GM21360 (cell line): ENCODE results near the gene PSMA1.
"Not testable (repeated sequence)": the region's sequence is repeated elsewhere in the genome, so short reads cannot be mapped to it uniquely, and the experiment has no call there.

ENCODE experiments used
- ATAC-seq: cut with Tn5 transposase; IDR thresholded peaks from one replicate; pipeline ENCODE4 v1.9.1; 2021; ENCODE audit warnings: mild to moderate bottlenecking, moderate library complexity; ENCODE audit not compliant: unreplicated experiment

Gene PSMA1

GRCh38 chr11:14535166-14535565 lies 15.0 kb upstream of the PSMA1 start:
- ATAC-seq, result not testable (repeated sequence)

GRCh38 chr11:14529951-14530350 lies 9.8 kb upstream of the PSMA1 start:
- no peak for ATAC-seq

GRCh38 chr11:14529321-14529720 lies 9.1 kb upstream of the PSMA1 start:
- ATAC-seq, result no peak

GRCh38 chr11:14522801-14523200 lies 2.6 kb upstream of the PSMA1 start:
- no peak for ATAC-seq

GRCh38 chr11:14522245-14522644 lies 2.1 kb upstream of the PSMA1 start:
- no peak for ATAC-seq

GRCh38 chr11:14520747-14521151 lies 563 bp upstream of the PSMA1 start:
- no peak for ATAC-seq

- peak; percentile 1 for ATAC-seq
These were observed 629 bp downstream of the PSMA1 start for GRCh38 chr11:14519597-14519916.

GRCh38 chr11:14518820-14519219 lies 1.4 kb downstream of the PSMA1 start:
- no peak for ATAC-seq

GRCh38 chr11:14513800-14514199 lies 6.4 kb downstream of the PSMA1 start:
- no peak for ATAC-seq

GRCh38 chr11:14506532-14506931 lies 13.7 kb downstream of the PSMA1 start:
- ATAC-seq, result no peak

GRCh38 chr11:14503023-14503422 lies 17.2 kb downstream of the PSMA1 start:
- ATAC-seq, result no peak

- ATAC-seq, result no peak
These were observed 18.1 kb downstream of the PSMA1 start for GRCh38 chr11:14502039-14502438.

- ATAC-seq, result peak; percentile 51
These were observed 20.0 kb downstream of the PSMA1 start for GRCh38 chr11:14500181-14500651.

- peak; percentile 90 for ATAC-seq
These were observed 20.5 kb downstream of the PSMA1 start, which contains the start of gene COPB1 for GRCh38 chr11:14499560-14500180. COPB1 (minus strand) TSS chr11:14499811; CDS start chr11:14498928, 883 bp downstream.

GRCh38 chr11:14499178-14499559 lies 21.0 kb downstream of the PSMA1 start:
- peak; percentile 14 for ATAC-seq

GRCh38 chr11:14480716-14481115 lies 39.5 kb downstream of the PSMA1 start:
- ATAC-seq, result no peak

- ATAC-seq, result no peak
These were observed 49.1 kb downstream of the PSMA1 start for GRCh38 chr11:14471127-14471526.

GRCh38 chr11:14463623-14464022 lies 56.6 kb downstream of the PSMA1 start:
- no peak for ATAC-seq

GRCh38 chr11:14460147-14460546 lies 60.0 kb downstream of the PSMA1 start:
- no peak for ATAC-seq

GRCh38 chr11:14458377-14458776 lies 61.8 kb downstream of the PSMA1 start:
- no peak for ATAC-seq

- ATAC-seq, result no peak
These were observed 64.3 kb downstream of the PSMA1 start for GRCh38 chr11:14455648-14456430.
